NCI-H1694 treated with DMSO at 0.1 percent for 48 hours (cell line): Measurements from ENCODE around the gene TBC1D21.
A peak's percentile ranks its signal among the peaks of the same experiment; 100 is the strongest.

Source experiments
- DNase-seq: peaks from one replicate; lab custom pipeline; 2025; lab: John Stamatoyannopoulos, UW

TBC1D21 gene, protein sequence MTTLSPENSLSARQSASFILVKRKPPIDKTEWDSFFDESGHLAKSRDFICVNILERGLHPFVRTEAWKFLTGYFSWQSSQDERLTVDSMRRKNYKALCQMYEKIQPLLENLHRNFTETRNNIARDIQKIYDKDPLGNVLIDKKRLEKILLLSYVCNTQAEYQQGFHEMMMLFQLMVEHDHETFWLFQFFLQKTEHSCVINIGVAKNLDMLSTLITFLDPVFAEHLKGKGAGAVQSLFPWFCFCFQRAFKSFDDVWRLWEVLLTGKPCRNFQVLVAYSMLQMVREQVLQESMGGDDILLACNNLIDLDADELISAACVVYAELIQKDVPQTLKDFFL

DNA sequence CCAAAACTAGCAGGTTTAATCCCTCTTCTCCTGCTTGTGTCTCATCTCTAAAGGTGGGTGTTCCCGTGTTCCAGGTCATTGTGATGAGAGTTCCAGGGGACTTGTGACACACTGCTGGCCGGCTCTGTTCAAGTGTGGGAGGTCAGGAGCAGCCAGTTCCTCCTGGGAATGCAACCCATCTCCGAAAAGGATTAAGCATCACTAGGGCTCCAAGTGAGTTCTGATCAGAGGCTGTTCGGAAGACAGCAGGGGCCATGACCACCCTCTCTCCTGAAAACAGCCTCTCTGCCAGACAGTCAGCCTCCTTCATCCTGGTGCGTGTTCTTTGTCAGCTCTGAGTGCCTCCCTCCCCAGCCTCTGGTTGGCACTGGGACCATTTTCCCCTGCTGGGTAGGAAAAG, at the start of gene TBC1D21:
TBC1D21 (plus strand) TSS at position 109 of the 400 bp plus-strand sequence; CDS start at position 255, 146 bp downstream.
- DNase-seq: no peak

DNA sequence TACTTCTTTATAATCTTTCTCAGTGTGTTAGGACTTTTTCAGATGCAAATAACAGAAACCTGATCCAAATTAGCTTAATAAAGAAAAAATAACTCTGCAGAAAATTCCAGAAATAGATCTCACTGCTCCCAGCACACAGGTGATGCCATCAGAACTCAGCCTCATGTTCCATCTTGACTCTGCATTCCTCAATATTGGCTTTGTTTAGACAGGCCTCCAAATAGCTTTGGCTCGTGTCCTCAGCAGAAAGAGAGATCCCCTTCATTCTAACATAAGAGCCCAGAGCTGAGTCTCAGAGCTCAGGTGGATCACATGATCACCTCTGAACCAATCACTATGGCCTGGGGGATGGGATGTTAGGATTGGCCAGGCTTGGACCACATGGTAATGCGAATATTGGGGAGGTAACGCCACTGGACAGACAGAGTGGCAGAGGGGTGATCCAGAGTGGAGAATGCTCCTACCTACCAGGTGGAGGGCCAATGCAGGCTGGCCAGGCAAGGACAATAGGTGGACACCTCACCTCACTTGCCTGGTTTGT, 46.6 kb upstream of the TBC1D21 start:
- DNase-seq: no peak

DNA sequence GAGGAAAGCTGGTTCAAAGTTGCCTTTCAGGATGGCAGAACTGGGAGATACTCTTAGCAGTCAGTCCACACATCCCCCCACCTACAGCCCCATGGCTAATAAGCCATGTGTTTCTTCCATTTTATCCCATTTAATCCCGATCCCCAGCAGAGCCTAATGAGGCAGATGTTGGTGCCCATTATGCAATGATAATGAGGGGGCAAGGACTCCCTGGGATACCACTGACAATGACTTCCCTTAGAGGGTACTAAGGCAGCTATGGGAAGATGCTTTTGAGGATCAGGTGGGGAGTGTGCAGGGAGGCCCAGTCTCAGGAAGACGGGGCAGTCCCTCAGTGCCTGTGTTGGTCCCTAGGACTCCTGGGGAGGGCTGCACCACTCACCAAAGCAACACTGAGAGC, 43.8 kb upstream of the TBC1D21 start:
- DNase-seq: no peak

DNA sequence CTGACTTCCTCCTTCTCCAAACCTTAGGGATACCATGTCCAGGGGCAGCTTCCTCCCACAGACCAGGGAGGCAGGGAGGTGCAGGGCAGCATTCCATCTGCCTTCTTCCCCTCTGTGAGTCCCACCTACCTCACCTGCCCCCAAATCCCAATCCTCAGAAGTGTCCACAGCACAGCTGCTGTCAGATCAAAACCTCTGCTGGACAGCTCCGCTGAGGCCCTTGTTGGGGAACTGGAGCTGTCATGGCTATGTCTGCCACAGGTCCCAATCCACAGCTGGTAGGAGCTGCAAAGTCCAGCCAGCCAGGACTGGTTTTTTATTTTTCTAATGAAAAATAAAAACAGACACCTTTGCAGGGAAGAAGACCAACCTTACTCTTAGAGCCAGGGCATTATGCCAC, 40.7 kb upstream of the TBC1D21 start:
- no peak for DNase-seq

DNA sequence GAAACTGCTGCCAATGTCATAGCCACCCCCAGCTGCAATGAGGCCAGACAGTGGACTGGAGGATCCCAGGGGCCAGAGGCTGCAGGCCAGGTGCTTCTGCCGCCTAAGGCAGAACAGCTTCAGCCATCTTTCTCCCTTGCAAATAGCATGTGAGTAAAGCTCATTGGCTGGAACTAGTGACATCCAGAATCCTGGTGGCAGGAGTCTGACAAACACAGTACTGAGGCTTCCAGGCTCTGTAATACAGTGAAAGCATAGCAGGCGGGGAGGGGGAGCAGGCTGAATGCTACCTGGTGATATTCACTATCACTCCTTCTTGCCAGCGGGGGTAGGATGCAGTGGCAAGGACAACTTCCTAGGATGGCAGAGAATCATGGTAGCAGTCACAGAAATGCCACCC, 36.5 kb upstream of the TBC1D21 start:
- no peak for DNase-seq

DNA sequence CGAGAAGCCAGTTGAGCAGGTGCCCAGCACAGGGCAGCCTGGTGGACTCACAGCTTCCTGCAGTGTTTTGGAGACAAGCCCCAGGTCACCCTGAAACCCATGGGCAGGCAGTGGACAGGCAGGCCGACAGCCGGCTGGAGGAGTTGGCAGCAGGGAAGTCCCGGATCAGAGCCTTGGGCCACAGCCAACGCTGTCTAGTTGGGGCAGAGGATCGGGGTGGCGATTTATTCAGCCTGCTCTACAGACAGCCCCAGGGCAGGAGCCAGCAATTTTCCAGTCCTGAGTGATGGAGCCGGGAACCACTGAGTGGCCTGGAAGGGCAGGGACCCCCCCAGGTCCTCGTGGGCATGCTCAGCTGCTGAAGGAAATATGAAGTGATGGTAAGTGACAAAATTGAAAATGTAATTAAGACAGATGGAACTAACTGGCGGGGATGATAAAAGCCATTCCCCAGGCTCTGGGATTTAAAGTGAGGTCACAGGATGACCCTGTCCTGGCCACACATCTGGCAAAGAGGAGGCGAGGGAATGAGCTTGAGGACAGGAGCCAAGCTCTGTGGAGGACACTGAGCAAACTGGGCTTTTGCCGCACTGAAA, 34.4 kb upstream of the TBC1D21 start:
- no peak for DNase-seq

DNA sequence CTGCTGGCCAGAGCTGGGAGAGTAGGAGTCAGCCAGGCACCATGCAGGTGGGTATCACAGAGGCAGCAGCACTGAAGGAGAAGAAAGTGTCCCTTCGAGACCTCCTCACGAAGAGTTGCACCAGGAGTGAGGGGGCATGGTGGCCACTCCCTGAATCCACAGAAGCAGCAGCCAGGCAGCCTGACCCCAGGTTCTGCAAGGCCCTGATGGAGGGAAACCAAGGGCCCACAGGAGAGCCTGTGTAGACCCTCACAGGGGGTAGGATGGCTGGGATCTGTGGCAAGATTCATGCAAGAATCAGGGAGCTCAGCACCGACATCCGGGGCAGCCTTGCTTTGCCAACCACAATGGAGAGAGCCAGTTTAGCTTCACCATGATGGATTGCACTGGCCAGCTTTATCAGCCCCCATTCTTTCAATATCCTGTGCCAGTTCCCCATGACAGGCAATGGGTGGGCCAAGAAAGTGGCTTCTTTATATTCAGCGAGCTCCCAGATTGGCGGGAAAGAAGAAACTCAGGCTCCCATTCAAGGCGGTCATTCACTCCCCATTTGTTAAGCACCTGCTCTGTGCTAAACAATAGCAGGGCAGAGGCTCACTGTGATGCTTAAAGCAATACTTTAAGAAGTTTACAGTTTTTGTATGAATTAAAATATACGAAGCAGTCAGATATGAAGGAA, 33.5 kb upstream of the TBC1D21 start:
- DNase-seq: no peak

DNA sequence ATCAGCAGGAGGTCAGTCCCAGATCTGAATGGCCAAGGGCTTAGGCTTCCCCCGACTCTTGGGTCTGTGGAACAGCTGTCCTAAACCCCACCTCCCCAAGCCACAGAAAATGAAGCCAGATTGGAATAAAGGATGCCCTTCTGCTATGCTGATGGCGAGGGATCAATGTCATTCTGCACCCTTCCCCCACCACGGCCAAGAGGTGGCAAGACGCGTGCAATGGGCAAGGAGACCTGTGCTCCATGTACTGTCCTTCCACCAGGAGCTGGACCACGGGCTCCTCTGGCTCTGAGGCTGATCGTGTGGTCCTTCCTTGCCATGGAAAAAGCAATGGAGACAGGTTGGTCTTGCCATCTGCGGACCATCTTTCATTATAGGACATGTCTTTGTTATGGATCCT, 32.6 kb upstream of the TBC1D21 start:
- no peak for DNase-seq

DNA sequence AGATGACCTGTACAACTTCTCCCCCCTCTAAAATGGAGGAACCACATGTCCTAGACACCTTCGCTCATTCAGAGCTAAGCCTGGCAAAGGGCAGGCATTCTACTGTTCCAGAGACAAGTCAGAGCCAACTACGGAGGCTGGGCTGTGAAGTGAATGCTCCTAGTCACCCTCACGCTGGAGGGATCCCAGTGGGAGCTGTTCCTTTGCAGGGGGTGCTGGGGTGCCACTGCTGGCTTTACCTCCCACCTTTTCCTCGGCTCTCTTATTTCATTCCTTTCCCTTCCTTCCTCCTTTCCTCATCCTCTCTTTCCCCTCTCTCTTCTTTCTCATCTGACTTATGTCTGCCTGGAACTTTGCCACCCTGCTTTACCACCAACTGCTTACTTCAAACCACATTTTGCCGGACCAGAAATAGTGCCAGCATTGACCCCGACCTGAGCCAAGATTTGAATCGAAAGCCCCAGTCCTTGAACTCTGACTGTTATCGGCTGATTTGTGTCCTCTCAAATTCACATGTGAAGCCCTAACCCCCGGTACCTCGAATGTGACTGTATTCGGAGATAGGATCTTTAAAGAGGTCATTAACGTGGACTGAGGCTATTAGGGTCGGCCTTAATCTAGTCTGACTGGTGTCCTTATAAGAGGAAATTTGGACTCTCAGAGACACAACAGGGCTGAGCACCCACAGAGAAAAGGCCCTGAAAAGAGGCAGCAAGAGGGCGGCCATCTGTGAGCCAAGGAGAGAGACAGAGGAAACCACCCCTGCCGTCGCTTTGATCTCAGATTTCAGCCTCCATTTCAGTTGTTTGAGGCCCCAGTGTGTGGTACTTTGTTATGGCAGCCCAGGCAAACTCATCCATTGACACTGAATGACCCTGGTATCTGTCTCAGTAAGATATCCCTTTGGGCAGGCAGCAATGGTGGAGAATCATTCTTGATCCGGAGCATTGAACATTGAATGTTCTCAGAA, 31.3 kb upstream of the TBC1D21 start:
- no peak for DNase-seq

DNA sequence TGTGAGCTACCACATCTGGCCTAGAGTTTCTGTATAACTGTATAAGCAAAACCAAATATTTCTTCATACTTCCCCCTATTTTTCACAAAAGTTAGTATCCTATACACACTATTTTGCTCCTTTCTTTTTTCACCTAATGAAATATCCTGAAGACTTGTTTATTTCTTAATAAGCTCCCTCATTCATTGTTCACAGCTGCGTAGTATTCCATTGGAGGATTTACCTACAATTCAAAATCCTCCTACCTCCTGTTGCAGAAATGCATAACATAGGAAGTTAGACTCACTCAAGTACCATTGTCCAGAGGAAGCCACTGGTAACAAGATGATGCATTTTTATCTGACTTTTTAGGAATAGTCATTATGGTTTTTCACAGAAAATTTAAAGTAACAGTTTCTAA, 29.6 kb upstream of the TBC1D21 start:
- no peak for DNase-seq

DNA sequence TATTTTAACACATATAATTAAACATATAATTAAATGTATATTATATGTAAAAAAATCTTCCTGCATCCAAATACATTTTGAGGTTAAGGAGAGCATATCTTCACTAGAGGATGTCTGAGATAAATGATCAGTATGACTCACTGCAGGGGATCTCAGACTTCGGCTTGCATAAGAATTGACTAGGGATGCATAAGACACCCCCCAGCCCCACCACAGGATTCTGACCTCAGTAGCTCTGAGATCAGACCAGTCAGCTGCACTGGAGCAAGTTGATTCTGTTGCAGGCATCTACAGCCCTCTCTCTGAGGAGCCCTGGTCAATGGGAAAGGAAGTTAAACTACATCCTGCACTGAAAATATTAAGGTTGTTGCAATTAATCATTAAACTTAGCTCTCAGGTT, 29.0 kb upstream of the TBC1D21 start:
- no peak for DNase-seq

DNA sequence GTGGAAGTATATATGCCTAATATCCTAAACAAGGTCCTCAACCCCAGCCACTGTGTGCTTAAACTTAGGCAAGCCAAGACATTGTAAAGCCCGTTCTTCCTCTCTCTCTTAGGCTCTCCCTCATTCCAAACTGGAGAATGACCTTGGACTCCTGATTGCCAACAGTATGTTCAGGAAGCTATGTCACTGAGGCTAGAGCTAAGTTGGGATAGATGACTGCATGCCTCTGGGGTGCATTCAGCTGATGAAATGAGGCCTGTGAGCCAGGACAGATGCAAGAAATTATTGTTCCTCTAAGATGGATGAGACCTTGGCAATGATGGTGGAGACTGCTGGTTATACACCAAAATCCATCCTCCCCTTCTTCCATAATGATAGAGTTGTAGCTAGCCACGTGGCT, 27.9 kb upstream of the TBC1D21 start:
- no peak for DNase-seq

DNA sequence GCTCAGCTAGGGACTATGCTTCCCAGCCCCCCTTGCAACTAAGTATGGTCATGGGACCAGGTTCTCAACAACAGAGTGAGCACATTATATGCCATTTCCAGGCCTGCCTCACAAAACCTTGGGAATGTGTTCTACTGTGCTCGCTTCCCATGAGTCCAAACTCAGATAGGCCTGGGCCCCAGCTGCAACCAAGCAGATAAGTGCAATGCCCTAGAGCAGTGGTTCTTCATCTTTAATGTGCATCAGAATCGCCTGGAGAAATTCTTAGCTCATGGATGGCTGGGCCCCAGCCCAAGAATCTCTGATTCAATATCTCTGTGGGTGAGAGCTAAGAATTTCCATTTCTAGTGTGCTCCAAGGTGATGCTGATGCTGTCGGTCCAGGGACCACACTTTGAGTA, 27.5 kb upstream of the TBC1D21 start:
- DNase-seq: no peak

DNA sequence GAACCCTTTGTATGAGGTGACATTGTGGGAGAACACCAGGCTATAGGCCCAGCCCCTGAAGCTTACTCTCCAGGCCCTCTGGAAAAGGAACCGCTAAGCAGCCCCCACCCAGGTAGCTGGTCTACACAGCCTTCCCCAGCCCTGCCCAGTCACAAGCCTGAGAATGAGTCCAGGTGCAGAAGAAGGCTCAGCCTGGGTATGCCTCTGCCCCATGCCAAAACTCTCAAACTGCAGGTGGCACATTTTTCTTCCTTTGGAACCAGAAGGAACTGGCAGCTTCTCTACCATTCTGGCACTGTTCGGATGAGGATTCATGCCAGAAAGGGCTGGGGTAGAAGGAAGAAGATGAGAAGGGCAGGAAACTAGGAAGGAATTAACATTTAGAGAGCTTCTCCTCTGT, 23.7 kb upstream of the TBC1D21 start:
- no peak for DNase-seq

DNA sequence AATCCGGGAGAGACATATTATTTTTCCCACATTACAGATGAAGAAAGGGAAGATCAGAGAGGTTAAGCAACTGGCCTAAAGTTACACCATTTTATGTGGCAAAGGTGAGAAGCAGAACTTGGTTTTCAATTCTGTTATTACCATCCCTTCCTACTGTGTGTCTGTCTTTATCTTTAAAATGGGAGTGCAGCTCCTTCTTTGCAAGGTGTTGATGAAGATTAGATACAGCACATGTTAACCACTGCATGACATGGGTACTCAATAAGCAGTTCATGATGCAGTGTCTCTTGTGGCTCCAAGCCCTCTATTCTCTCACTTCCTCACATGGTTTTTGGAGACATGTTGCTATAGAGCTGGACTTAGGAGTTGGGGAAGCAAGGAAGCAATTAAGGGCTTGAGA, 23.1 kb upstream of the TBC1D21 start:
- DNase-seq: no peak

DNA sequence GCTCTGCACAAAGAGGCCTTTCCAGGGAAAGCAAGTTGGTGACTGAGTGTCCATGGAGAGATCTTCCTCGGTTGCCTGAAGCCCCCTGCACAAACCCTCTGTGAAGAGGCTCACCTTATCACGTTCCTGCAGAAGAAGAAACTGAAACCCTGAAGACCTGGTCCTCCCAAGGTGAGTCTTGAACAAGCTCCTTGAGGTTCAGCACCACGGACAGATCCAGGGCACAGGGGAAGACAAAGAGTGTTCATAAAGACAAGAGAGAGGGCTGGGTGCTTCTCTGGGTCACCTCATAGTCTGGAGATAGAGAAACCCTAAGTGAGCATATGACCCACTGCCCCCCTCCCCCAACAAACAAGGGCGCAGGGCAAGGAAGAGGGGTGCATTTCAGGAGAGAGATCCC, 21.7 kb upstream of the TBC1D21 start:
- no peak for DNase-seq

DNA sequence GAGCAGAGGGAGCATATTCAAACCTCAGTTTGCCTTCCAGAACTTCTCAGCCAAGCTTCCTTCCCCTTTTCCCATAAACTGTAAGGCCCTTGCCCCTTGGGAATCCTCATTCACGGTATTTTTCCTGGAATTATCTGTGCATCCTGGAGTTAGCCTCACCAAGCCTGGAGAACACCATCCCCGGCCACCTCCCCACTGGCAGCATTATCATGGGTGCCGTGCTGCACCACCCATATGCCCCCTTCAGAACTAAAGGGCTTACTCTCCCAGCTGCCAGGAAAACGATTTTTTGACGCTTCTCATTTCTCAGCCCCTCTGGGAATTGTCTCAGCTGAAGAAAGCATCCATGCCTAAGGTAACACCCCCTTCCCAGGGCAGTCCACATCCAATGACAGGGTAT, 20.9 kb upstream of the TBC1D21 start:
- DNase-seq: no peak

DNA sequence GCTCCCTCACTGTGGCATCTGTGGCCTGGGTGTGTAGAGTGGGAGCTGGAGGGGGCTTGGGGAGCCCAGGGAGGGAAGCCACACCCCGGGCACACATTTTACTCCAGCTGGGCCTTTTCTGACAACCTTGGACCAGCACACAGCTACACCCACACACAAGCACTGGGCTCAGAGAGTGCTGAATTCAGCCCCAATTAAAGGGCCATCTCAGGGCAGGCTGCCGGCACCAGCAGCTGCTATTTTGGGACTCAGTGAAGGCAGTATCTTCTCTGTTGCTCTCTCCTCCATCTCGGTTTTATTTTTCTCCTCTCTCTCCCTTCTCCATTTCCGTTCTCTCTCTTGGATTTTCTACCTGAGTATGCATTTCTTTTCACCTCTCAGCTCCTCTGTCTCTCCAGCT, 19.1 kb upstream of the TBC1D21 start:
- DNase-seq: no peak

DNA sequence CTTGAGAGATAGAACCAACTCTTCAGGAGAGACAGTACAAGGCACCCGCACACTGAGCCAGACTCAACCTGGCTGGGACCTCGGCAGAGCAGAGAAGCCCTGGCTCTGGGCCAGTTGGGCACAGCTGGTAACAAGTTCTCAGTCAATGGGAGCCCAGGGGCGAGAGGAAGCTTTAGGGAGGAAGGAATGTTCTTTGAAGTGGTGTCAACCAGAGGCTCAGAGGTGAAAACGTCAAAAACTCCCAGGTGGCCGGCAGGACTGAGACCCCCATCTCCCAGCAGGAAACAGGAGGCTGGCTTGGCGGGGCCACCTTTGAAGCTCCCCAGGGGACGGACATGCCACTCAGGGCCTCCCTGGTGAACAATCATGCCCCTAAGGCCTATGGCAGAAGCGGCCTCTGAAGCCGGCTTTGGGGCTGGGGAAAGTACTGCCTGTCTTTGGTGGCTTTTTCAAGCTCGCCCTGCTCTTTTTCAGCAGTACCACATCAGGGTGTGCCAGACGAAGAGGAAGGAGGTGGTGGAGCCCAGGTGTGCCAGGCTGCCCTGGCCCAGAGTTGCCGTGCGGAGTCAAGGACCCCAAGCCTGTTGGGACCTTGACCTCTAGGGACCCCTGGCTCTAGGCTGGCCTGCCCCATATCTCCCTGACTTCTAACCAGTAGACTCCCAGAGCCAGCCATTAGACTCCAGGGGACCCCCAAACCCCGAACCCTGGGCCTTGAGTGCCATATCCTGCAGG, 16.7 kb upstream of the TBC1D21 start:
- peak; percentile 72 for DNase-seq

DNA sequence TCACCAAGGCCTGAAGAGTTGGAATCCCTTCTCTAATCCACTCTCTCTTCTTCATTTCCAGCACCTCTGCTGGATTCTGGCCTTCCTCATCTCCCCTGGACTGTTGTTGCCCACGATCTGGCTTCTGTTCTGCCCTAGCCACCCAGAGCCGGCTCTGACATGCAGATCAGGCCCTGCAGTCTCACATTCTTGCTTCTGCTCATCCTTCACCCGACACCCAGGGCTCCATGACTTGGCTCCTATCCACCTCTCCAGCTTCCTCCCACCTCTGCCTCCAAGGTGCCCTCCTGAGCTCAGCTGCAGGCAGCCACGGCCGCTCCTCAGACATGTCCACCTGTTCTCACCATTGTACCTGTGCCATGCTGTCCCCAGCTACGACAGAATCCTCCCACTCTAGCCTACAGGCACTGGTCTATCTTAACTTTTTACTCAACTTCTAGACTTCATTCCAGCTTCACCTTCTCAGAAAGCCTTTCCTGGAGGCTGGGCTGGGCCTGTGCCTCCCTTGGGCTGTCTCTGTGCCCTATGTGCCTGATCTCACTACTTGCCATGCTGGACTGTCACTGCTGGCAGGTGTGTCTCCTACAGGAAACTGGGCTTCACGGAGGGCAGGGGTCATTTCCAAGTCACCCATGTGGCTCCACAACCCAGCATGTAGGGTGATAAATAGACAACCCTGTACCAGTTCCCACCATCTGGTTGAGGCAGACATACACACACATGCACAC, 16.0 kb upstream of the TBC1D21 start:
- no peak for DNase-seq

DNA sequence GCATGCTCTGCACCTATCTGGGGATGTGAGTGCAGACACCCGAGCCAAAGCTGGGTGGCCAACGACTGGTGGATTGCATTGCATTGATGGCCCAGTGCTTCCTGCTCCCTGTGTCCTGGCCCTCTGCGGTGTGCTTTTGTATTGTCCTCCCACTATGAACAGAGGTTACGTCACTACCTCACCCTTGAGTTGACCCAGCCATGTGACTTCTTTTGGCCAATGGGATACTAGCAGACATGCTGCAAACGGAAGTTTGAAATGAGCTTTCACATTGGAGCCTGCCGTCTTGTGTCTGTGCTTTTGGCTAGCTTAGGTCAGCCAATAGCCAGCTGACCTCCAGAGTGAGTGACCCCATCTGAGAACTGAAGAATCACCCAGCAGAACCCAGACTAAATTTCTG, 15.3 kb upstream of the TBC1D21 start:
- no peak for DNase-seq
